Effector memory CD4-positive, alpha-beta T cell (primary cell): ENCODE results near the gene DELE1.

Source experiments
- DNase-seq, 3 donors: peaks; one replicate each; pipeline ENCODE4 v3.0.0-alpha.2; 2020
- H3K27ac ChIP-seq: 2 replicates; pipeline ENCODE4 v1.7.0; 2013; ENCODE audit warnings: mild to moderate bottlenecking, low read length, moderate library complexity; ENCODE audit not compliant: insufficient read depth, poor library complexity, severe bottlenecking
- H3K27me3 ChIP-seq: replicated peaks from 2 replicates; pipeline ENCODE4 v1.7.0; 2013; ENCODE audit warnings: mild to moderate bottlenecking, low read length; ENCODE audit not compliant: insufficient read depth, control insufficient read depth, poor library complexity, severe bottlenecking
- H3K36me3 ChIP-seq: 2 replicates; pipeline ENCODE4 v1.7.0; 2013; ENCODE audit warnings: mild to moderate bottlenecking, low read length, moderate library complexity; ENCODE audit not compliant: control insufficient read depth, insufficient read depth
- H3K4me1 ChIP-seq: 2 replicates; pipeline ENCODE4 v1.7.0; 2013; ENCODE audit warnings: low read length, mild to moderate bottlenecking; ENCODE audit not compliant: control insufficient read depth, insufficient read depth, poor library complexity, severe bottlenecking
- H3K4me3 ChIP-seq: 2 replicates; pipeline ENCODE4 v1.7.0; 2013; ENCODE audit warnings: low read length, low read depth, mild to moderate bottlenecking; ENCODE audit not compliant: insufficient read depth, poor library complexity, severe bottlenecking
- H3K9me3 ChIP-seq: 2 replicates; pipeline ENCODE4 v1.7.0; 2013; ENCODE audit warnings: mild to moderate bottlenecking, low read length, moderate library complexity; ENCODE audit not compliant: control insufficient read depth

Gene DELE1

GRCh38 chr5:141989720-141990119, 66.0 kb downstream of the DELE1 start:
- H3K4me3 ChIP-seq, result no peak overlapping the region
- no peaks in the 10 kb centered on the region for H3K27me3 ChIP-seq
- no peak overlapping the region for H3K27ac ChIP-seq
- H3K9me3 ChIP-seq, result no peaks in the 10 kb centered on the region
- peaks cover 21% of the 10 kb centered on the region for H3K36me3 ChIP-seq
- no peaks in the 10 kb centered on the region for H3K4me1 ChIP-seq
- no peak for DNase-seq
